HL-60 (cell line): Measurements from ENCODE around the gene DYNC2I2.
A peak's percentile ranks its signal among the peaks of the same experiment; 100 is the strongest.

Experiments
- DNase-seq, 2 experiments: peaks; one replicate each; pipeline ENCODE4 v3.0.0-alpha.2; 2010 to 2020; ENCODE audit warnings: low read depth in 1 of 2, low spot score in 1 of 2
- H3K27ac ChIP-seq: fragments of 250-450 bp; sonication (Bioruptor Pico); replicated peaks from 2 replicates; pipeline ENCODE4 v1.5.1; 2020; ENCODE audit warnings: mild to moderate bottlenecking, moderate library complexity
- H3K27me3 ChIP-seq: fragments of 250-450 bp; sonication (Bioruptor Pico); 2 replicates; pipeline ENCODE4 v1.5.1; 2021; ENCODE audit warnings: mild to moderate bottlenecking, moderate library complexity; ENCODE audit not compliant: insufficient read depth, poor library complexity, severe bottlenecking
- H3K4me3 ChIP-seq: replicated peaks from 2 replicates; pipeline ENCODE4 v1.5.1; 2011; ENCODE audit warnings: mild to moderate bottlenecking, control low read depth, low read length; ENCODE audit not compliant: insufficient read depth
- CTCF ChIP-seq: IDR thresholded peaks from one replicate; pipeline ENCODE4 v1.5.1; 2011; ENCODE audit warnings: low read length, control low read depth, inconsistent platforms; ENCODE audit not compliant: insufficient read depth
- GABPA ChIP-seq: IDR thresholded peaks from 2 replicates; pipeline ENCODE4 v1.6.1; 2012; ENCODE audit warnings: low read depth
- POLR2AphosphoS5 ChIP-seq: IDR thresholded peaks from 2 replicates; pipeline ENCODE4 v1.6.1; 2012; ENCODE audit warnings: low read depth
- REST ChIP-seq: IDR thresholded peaks from 2 replicates; pipeline ENCODE4 v1.6.1; 2012; ENCODE audit warnings: low read depth; ENCODE audit not compliant: insufficient replicate concordance
- SPI1 ChIP-seq: IDR thresholded peaks from 2 replicates; pipeline ENCODE4 v1.6.1; 2012; ENCODE audit warnings: low read depth, mild to moderate bottlenecking, borderline replicate concordance

Gene DYNC2I2

GRCh38 chr9:128687453-128687852, 30.8 kb upstream of the DYNC2I2 start:
- H3K27me3 ChIP-seq, result no peaks in the 10 kb centered on the region
- H3K4me3 ChIP-seq, result no peak overlapping the region
- DNase-seq, result no peak
- H3K27ac ChIP-seq, result no peak overlapping the region
- TF ChIP-seq POLR2AphosphoS5, result no peak
- no peak for TF ChIP-seq SPI1
- TF ChIP-seq GABPA, result no peak
- no peak for TF ChIP-seq CTCF
- no peak for TF ChIP-seq REST

DNA sequence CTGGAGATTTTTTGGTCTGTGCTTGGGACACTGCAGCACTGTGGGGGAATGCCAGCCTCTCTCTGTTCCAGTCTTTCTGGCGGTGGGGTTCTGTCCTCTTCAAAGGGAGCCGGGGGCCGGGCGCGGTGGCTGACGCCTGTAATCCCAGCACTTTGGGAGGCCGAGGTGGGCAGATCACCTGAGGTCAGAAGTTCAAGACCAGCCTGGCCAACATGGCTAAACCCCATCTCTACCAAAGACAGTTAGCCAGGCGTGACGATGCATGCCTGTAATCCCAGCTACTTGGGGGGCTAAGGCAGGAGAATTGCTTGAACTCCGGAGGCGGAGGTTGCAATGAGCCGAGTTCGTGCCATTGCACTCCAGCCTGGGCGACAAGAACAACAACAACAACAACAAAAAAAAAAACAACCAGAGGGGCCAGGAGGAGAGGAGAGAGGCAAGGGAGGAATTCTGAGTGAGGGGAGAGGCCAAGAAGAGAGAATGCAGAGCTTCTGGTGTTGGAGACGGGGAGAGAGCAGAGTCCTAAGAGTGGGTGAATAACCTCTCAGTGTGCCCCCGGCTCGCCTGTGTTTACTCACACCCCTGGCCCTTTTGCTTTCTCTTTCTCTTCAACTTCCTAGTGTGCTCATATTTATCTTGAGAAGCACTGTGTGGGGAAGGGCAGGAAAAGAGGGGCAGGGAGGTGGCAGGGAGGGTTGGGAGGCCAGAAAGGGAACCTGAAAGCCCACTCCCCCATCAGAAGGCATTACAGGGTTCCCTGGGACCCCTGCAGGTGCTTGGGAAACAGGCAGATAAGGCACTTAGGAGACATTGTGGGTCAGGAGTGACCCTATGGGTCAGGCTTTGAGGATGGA, 29.2 kb upstream of the DYNC2I2 start:
- DNase-seq, result peak in 1 of 2 experiments; percentile 38
- Histone ChIP-seq H3K4me3 (peak overlapping the region; percentile 63), H3K27ac (peak overlapping the region; percentile 87), H3K27me3 (no peaks in the 10 kb centered on the region)
- TF ChIP-seq CTCF (no peak), SPI1 (no peak), POLR2AphosphoS5 (no peak), GABPA (no peak), REST (no peak)

DNA sequence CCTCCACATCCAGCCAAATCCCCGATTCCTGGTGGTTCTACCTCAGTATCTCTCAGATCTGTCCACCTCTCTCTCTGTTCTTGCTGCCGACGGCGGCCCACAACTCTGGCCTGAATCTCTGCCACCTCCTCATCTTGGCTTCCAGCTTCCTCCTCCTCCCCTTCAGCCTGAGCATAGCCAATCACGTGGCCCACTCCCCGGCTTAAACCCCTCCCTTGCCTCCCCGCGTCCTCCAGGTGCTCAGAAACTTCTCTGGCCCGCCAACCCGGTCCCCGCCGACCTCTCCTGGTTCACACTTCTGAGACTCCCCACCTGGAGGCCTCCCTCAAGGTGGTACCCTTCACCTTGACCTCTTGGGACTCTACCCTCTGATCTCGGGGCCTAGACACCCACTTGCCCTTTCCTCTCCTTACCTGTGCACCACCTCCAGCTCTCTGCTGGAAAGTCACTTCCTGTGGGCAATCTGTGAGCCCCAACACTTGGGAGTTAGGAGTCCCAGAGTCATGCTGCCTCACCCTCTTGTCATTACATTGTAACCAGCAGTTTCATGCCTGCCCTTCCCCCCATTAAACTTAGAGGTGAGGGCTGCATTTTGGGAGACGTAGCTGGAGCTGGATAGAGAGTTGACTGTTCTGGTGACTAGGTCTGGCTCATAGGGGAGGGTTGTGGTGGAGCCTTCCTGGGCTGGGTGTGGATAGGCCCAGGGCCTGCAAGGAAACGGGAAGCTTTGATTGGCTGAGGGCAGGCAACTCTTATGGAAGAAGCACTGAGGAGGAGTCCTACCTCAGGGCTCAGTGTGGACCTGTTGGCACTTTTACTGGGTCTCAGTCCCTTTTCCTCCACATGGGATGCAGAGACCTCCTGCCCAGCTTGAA, 27.9 kb upstream of the DYNC2I2 start:
- DNase-seq, result peak; percentile 87 to 89
- Histone ChIP-seq H3K27me3 (no peaks in the 10 kb centered on the region), H3K27ac (peak overlapping the region; percentile 87), H3K4me3 (peak overlapping the region; percentile 63)
- TF ChIP-seq CTCF (no peak), POLR2AphosphoS5 (peak; percentile 80), REST (no peak), SPI1 (no peak), GABPA (no peak)
